ENCODE data around the gene SPG7.

SPG7 gene

GRCh38 chr16:89489040-89489897 lies 18.9 kb upstream of the SPG7 start:
- peak; percentile 57 for DNase-seq

- no peak for DNase-seq
Observed at GRCh38 chr16:89489898-89490438, 18.2 kb upstream of the SPG7 start.

GRCh38 chr16:89490439-89491237 lies 17.6 kb upstream of the SPG7 start, which contains the start of gene ANKRD11:
TSS of gene ANKRD11 (minus strand) at chr16:89490561. CDS start at chr16:89317019, 173,542 bp downstream.
- peak; percentile 98 for DNase-seq

- no peak for DNase-seq
Observed at GRCh38 chr16:89491238-89491869, 16.8 kb upstream of the SPG7 start.

- DNase-seq: no peak
Observed at GRCh38 chr16:89491974-89492687, 16.1 kb upstream of the SPG7 start.

GRCh38 chr16:89493776-89494175 lies 14.4 kb upstream of the SPG7 start:
- no peak for DNase-seq

GRCh38 chr16:89495121-89495520 lies 13.1 kb upstream of the SPG7 start:
- no peak for DNase-seq

- no peak for DNase-seq
Observed at GRCh38 chr16:89498839-89499238, 9.4 kb upstream of the SPG7 start.

- DNase-seq: no peak
Observed at GRCh38 chr16:89499767-89500166, 8.4 kb upstream of the SPG7 start.

- no peak for DNase-seq
Observed at GRCh38 chr16:89502081-89502843, 5.9 kb upstream of the SPG7 start.

GRCh38 chr16:89504091-89504490 lies 4.1 kb upstream of the SPG7 start:
- DNase-seq: no peak

GRCh38 chr16:89505204-89506112 lies 2.7 kb upstream of the SPG7 start:
- DNase-seq: no peak

- no peak for DNase-seq
Observed at GRCh38 chr16:89506113-89506504, 2.1 kb upstream of the SPG7 start.

GRCh38 chr16:89506791-89507191 lies 1.4 kb upstream of the SPG7 start:
- DNase-seq: no peak

GRCh38 chr16:89507214-89507833 lies 879 bp upstream of the SPG7 start:
- no peak for DNase-seq

GRCh38 chr16:89510526-89510925 lies 2.3 kb downstream of the SPG7 start:
- DNase-seq: no peak

- DNase-seq: no peak
Observed at GRCh38 chr16:89511374-89511773, 3.2 kb downstream of the SPG7 start.

GRCh38 chr16:89512453-89512852 lies 4.2 kb downstream of the SPG7 start:
- DNase-seq: no peak

- DNase-seq: no peak
Observed at GRCh38 chr16:89517128-89517527, 8.9 kb downstream of the SPG7 start.

GRCh38 chr16:89519881-89520280 lies 11.7 kb downstream of the SPG7 start:
- no peak for DNase-seq
